Body of pancreas (tissue), 4 donors: Measurements from ENCODE around the gene FHOD3. TPM values are rescaled to one million over a fixed set of nuclear protein-coding genes. Genes with fewer than 3 reads are reported as not detected.

Experiments
- ATAC-seq: fragments of 150-250 bp; one replicate; pipeline ENCODE4 v1.9.1; 2016
- DNase-seq, 4 donors: peaks; one replicate each; pipeline ENCODE4 v3.0.0-alpha.2; 2019
- H3K27ac ChIP-seq, 4 donors: fragments of 200-600 bp; sonication (generic); 1 replicate in 3 of 4; 2 replicates in 1 of 4; pipeline versions ENCODE4 v1.5.1 to v1.6.1; 2016 to 2019; ENCODE audit warnings: mild to moderate bottlenecking in 1 of 4, mixed read lengths in 1 of 4, moderate library complexity in 1 of 4
- H3K27me3 ChIP-seq, 2 donors: fragments of 200-600 bp; sonication (generic); one replicate each; pipeline ENCODE4 v1.6.0; 2016; ENCODE audit warnings: mild to moderate bottlenecking in 1 of 2
- H3K36me3 ChIP-seq, 2 donors: fragments of 200-600 bp; sonication (generic); replicated peaks in 1 of 2; 2 replicates each; pipeline ENCODE4 v1.5.1; 2016; ENCODE audit warnings: low read depth in 2 of 2; ENCODE audit not compliant: insufficient read depth in 1 of 2
- H3K4me1 ChIP-seq: fragments of 200-600 bp; sonication (generic); one replicate; pipeline ENCODE4 v1.6.0; 2016
- H3K4me3 ChIP-seq, 2 donors: fragments of 200-600 bp; sonication (generic); 1 replicate in 1 of 2; 2 replicates in 1 of 2; pipeline ENCODE4 v1.5.1; 2016 to 2019
- H3K9me3 ChIP-seq, 3 donors: fragments of 200-600 bp; sonication (generic); 1 replicate in 2 of 3; 2 replicates in 1 of 3; pipeline ENCODE4 v1.5.1; 2016
- CTCF ChIP-seq, 7 experiments: fragments of 450-650 bp in 4 of 7; fragments of 200-600 bp in 3 of 7; sonication (generic) in 3 of 7; IDR thresholded peaks; one replicate each; pipeline ENCODE4 v1.5.1; 2016 to 2019; ENCODE audit warnings: antibody characterized with exemption in 7 of 7
- POLR2A ChIP-seq, 3 donors: fragments of 450-650 bp; IDR thresholded peaks; one replicate each; pipeline ENCODE4 v1.6.1; 2016; ENCODE audit warnings: antibody characterized with exemption in 3 of 3, mild to moderate bottlenecking in 2 of 3
- WGBS, 2 donors: methylation state at CpG; one replicate each; pipeline ENCODE4 v1.1.5; 2017; 5-methylcytosine and 5-hydroxymethylcytosine counted together
- intact Hi-C: fragments of 100-400 bp; cut with DNase I; formaldehyde crosslinking; loops from one replicate; pipeline ENCODE4 v1.15.1; 2023
- total RNA-seq, 2 donors: library from RNA; depleted of rRNA; stranded (reverse); fragments of >200 nt; gene quantifications; one replicate each; pipeline ENCODE4 v1.1.0, GENCODE V29; 2016

FHOD3 gene
- total RNA-seq, 2 donors from 2014 or later: 0.52 to 2.0 TPM

- peaks cover 18% of the 10 kb centered on the region for H3K4me1 ChIP-seq
- intact Hi-C loops: no loop called here
- ATAC-seq (no peak), DNase-seq (no peak)
- no peaks in the 10 kb centered on the region for H3K9me3 ChIP-seq
- H3K27me3 ChIP-seq: no peaks in the 10 kb centered on the region
- H3K36me3 ChIP-seq: no peaks in the 10 kb centered on the region
- no peak overlapping the region for H3K27ac ChIP-seq
- H3K4me3 ChIP-seq: no peak overlapping the region
- TF ChIP-seq POLR2A (IDR thresholded peaks at IDR 0.05) (no peak), CTCF (IDR thresholded peaks at IDR 0.05) (no peak)
These were observed 44.4 kb downstream of the FHOD3 start for GRCh38 chr18:36341944-36342343.

- no peak for TF ChIP-seq CTCF (IDR thresholded peaks at IDR 0.05)
- TF ChIP-seq POLR2A (IDR thresholded peaks at IDR 0.05): no peak
- 79 to 84% methylated on average over 3 of the region's 3 CpGs for WGBS, 2 donors
- Histone ChIP-seq H3K4me3 (no peak overlapping the region), H3K27me3 (no peaks in the 10 kb centered on the region), H3K27ac (no peak overlapping the region), H3K36me3 (no peaks in the 10 kb centered on the region), H3K9me3 (no peaks in the 10 kb centered on the region), H3K4me1 (peaks cover 26% of the 10 kb centered on the region)
- no peak for DNase-seq
- intact Hi-C loops: no loop called here
- no peak for ATAC-seq
These were observed 50.8 kb downstream of the FHOD3 start for GRCh38 chr18:36348331-36348730.

GRCh38 chr18:36348971-36349417 lies 51.5 kb downstream of the FHOD3 start:
- Histone ChIP-seq H3K27ac (peak overlapping the region in 1 of 4 donors; percentile 39), H3K4me3 (no peak overlapping the region)
- intact Hi-C loops: no loop called here

GRCh38 chr18:36349552-36349951 lies 52.0 kb downstream of the FHOD3 start:
- DNase-seq (peak in 2 of 4 donors; percentile 25 to 38), ATAC-seq (peak; percentile 75)
- intact Hi-C loops: no loop called here
- TF ChIP-seq CTCF (IDR thresholded peaks at IDR 0.05) (no peak), POLR2A (IDR thresholded peaks at IDR 0.05) (no peak)
- peak overlapping the region in 3 of 4 donors; percentile 30 to 46 (median 39) for H3K27ac ChIP-seq
- H3K36me3 ChIP-seq: no peaks in the 10 kb centered on the region
- no peaks in the 10 kb centered on the region for H3K27me3 ChIP-seq
- 13 to 25% methylated on average over 6 of the region's 6 CpGs for whole genome bisulfite sequencing, 2 donors
- peaks cover 26% of the 10 kb centered on the region for H3K4me1 ChIP-seq
- no peak overlapping the region for H3K4me3 ChIP-seq
- H3K9me3 ChIP-seq: no peaks in the 10 kb centered on the region

More at GRCh38 chr18:36348971-36349417, 51.5 kb downstream of the FHOD3 start:
- H3K27me3 ChIP-seq: no peaks in the 10 kb centered on the region
- no peaks in the 10 kb centered on the region for H3K9me3 ChIP-seq
- WGBS, 2 donors: 48 to 51% methylated on average over 6 of the region's 6 CpGs
- peaks cover 26% of the 10 kb centered on the region for H3K4me1 ChIP-seq
- ATAC-seq (peak; percentile 24), DNase-seq (no peak)
- no peak for TF ChIP-seq POLR2A (IDR thresholded peaks at IDR 0.05)
- no peak for TF ChIP-seq CTCF (IDR thresholded peaks at IDR 0.05)
- H3K36me3 ChIP-seq: no peaks in the 10 kb centered on the region

- H3K27me3 ChIP-seq: no peaks in the 10 kb centered on the region
- H3K27ac ChIP-seq: peak overlapping the region in 2 of 4 donors; percentile 30 to 39
- H3K9me3 ChIP-seq: no peaks in the 10 kb centered on the region
- DNase-seq: no peak
- ATAC-seq: no peak
- intact Hi-C loops: no loop called here
- no peaks in the 10 kb centered on the region for H3K36me3 ChIP-seq
- TF ChIP-seq POLR2A (IDR thresholded peaks at IDR 0.05): no peak
- TF ChIP-seq CTCF (IDR thresholded peaks at IDR 0.05): no peak
- WGBS, 2 donors: 73% methylated on average over 3 of the region's 3 CpGs
- peaks cover 26% of the 10 kb centered on the region for H3K4me1 ChIP-seq
- no peak overlapping the region for H3K4me3 ChIP-seq
These were observed 52.7 kb downstream of the FHOD3 start for GRCh38 chr18:36350251-36350651.
